H9 (cell line): ENCODE results near the gene PLCB1. TPM values are rescaled to one million over a fixed set of nuclear protein-coding genes. Genes with fewer than 3 reads are reported as not detected.

ENCODE experiments used
- DNase-seq: peaks from one replicate; pipeline ENCODE4 v3.0.0-alpha.2; 2017
- H2AFZ ChIP-seq: one replicate; pipeline ENCODE4 v1.6.1; 2013; ENCODE audit warnings: mild to moderate bottlenecking, low read length, control low read depth, moderate library complexity
- H2AK5ac ChIP-seq: 2 replicates; pipeline ENCODE4 v1.6.1; 2013; ENCODE audit warnings: low read length, control low read depth, mixed read lengths; ENCODE audit not compliant: insufficient read length
- H2BK120ac ChIP-seq: one replicate; pipeline ENCODE4 v1.6.1; 2013; ENCODE audit warnings: low read depth, mild to moderate bottlenecking, low read length, control low read depth, inconsistent platforms; ENCODE audit not compliant: poor library complexity, severe bottlenecking
- H2BK12ac ChIP-seq: 2 replicates; pipeline ENCODE4 v1.6.1; 2013; ENCODE audit warnings: low read length, control low read depth, mixed read lengths, low read depth; ENCODE audit not compliant: insufficient read length
- H2BK15ac ChIP-seq: 2 replicates; pipeline ENCODE4 v1.6.1; 2013; ENCODE audit warnings: low read depth, low read length, control low read depth
- H2BK20ac ChIP-seq: one replicate; pipeline ENCODE4 v1.6.1; 2013; ENCODE audit warnings: low read depth, mild to moderate bottlenecking, low read length, control low read depth, inconsistent platforms; ENCODE audit not compliant: poor library complexity, severe bottlenecking
- H2BK5ac ChIP-seq: 2 replicates; pipeline ENCODE4 v1.6.1; 2013; ENCODE audit warnings: low read length, control low read depth, mixed read lengths; ENCODE audit not compliant: insufficient read length
- H3K14ac ChIP-seq: 2 replicates; pipeline ENCODE4 v1.6.1; 2013; ENCODE audit warnings: low read length, control low read depth; ENCODE audit not compliant: insufficient read depth
- H3K18ac ChIP-seq: 2 replicates; pipeline ENCODE4 v1.6.1; 2013; ENCODE audit warnings: low read depth, mild to moderate bottlenecking, mixed read lengths, low read length, control low read depth; ENCODE audit not compliant: insufficient read length
- H3K23ac ChIP-seq: 2 replicates; pipeline ENCODE4 v1.6.1; 2013; ENCODE audit warnings: low read length, control low read depth, mixed read lengths, low read depth; ENCODE audit not compliant: insufficient read length
- H3K23me2 ChIP-seq: 2 replicates; pipeline ENCODE4 v1.6.1; 2013; ENCODE audit warnings: low read depth, mild to moderate bottlenecking, mixed read lengths, low read length, control low read depth; ENCODE audit not compliant: insufficient read length, poor library complexity, severe bottlenecking
- H3K27ac ChIP-seq: 2 replicates; pipeline ENCODE4 v1.5.1; 2013; ENCODE audit warnings: low read length, control low read depth, mixed read lengths, low read depth; ENCODE audit not compliant: insufficient read length
- H3K27me3 ChIP-seq: 2 replicates; pipeline ENCODE4 v1.6.1; 2013; ENCODE audit warnings: low read length, control low read depth, inconsistent platforms; ENCODE audit not compliant: insufficient read depth
- H3K4ac ChIP-seq: 2 replicates; pipeline ENCODE4 v1.6.1; 2013; ENCODE audit warnings: low read depth, mild to moderate bottlenecking, control low read depth, inconsistent platforms, low read length, moderate library complexity
- H3K4me1 ChIP-seq: 2 replicates; pipeline ENCODE4 v1.6.1; 2013; ENCODE audit warnings: low read length, control low read depth, inconsistent platforms; ENCODE audit not compliant: insufficient read depth
- H3K4me2 ChIP-seq: 2 replicates; pipeline ENCODE4 v1.6.1; 2013; ENCODE audit warnings: low read length, control low read depth, mixed read lengths; ENCODE audit not compliant: insufficient read length, insufficient read depth
- H3K56ac ChIP-seq: 2 replicates; pipeline ENCODE4 v1.6.1; 2013; ENCODE audit warnings: low read depth, mild to moderate bottlenecking, mixed read lengths, low read length, control low read depth; ENCODE audit not compliant: insufficient read length
- H3K79me1 ChIP-seq: 2 replicates; pipeline ENCODE4 v1.6.1; 2013; ENCODE audit warnings: low read depth, mild to moderate bottlenecking, moderate library complexity, low read length, control low read depth, inconsistent platforms; ENCODE audit not compliant: insufficient read depth, poor library complexity, severe bottlenecking
- H3K79me2 ChIP-seq: 2 replicates; pipeline ENCODE4 v1.6.1; 2013; ENCODE audit warnings: low read length, control low read depth, inconsistent platforms; ENCODE audit not compliant: insufficient read depth
- H3K9ac ChIP-seq: 2 replicates; pipeline ENCODE4 v1.6.1; 2013; ENCODE audit warnings: low read length, control low read depth, mixed read lengths; ENCODE audit not compliant: insufficient read length; ENCODE audit errors: extremely low read depth
- H3K9me3 ChIP-seq: one replicate; pipeline ENCODE4 v1.6.1; 2013; ENCODE audit warnings: low read depth, low read length, inconsistent platforms; ENCODE audit not compliant: control insufficient read depth
- H3T11ph ChIP-seq: one replicate; pipeline ENCODE4 v1.6.1; 2013; ENCODE audit warnings: mild to moderate bottlenecking, low read length, control low read depth, inconsistent platforms
- H4K20me1 ChIP-seq: one replicate; pipeline ENCODE4 v1.6.1; 2013; ENCODE audit not compliant: control insufficient read depth, insufficient read length, insufficient read depth
- H4K5ac ChIP-seq: 2 replicates; pipeline ENCODE4 v1.6.1; 2013; ENCODE audit warnings: low read depth, mild to moderate bottlenecking, mixed read lengths, low read length, control low read depth; ENCODE audit not compliant: insufficient read length
- H4K8ac ChIP-seq: replicated peaks from 2 replicates; pipeline ENCODE4 v1.6.1; 2013; ENCODE audit warnings: low read length, control low read depth, mixed read lengths, low read depth; ENCODE audit not compliant: insufficient read length
- H4K91ac ChIP-seq: 2 replicates; pipeline ENCODE4 v1.6.1; 2013; ENCODE audit warnings: low read depth, mild to moderate bottlenecking, moderate library complexity, mixed read lengths, low read length, control low read depth; ENCODE audit not compliant: insufficient read length
- H3K27ac Mint-ChIP-seq, 3 experiments: 2 replicates in 2 of 3; 3 replicates in 1 of 3; pipeline ENCODE4 v1.8.0; 2020 to 2021; ENCODE audit warnings: mixed read lengths in 3 of 3, mild to moderate bottlenecking in 1 of 3, moderate library complexity in 1 of 3
- H3K27me3 Mint-ChIP-seq: 2 replicates; pipeline ENCODE4 v1.8.0; 2021; ENCODE audit warnings: low read depth, mild to moderate bottlenecking, moderate library complexity, mixed read lengths
- H3K36me3 Mint-ChIP-seq, 3 experiments: 2 replicates in 2 of 3; 3 replicates in 1 of 3; pipeline ENCODE4 v1.8.0; 2020 to 2021; ENCODE audit warnings: low read depth in 3 of 3, mixed read lengths in 3 of 3; ENCODE audit not compliant: insufficient read depth in 1 of 3
- H3K4me1 Mint-ChIP-seq, 2 experiments: 2 replicates each; pipeline ENCODE4 v1.8.0; 2020; ENCODE audit warnings: mixed read lengths in 2 of 2
- H3K4me3 Mint-ChIP-seq, 2 experiments: 2 replicates in 1 of 2; 3 replicates in 1 of 2; pipeline ENCODE4 v1.8.0; 2020 to 2021; ENCODE audit warnings: mild to moderate bottlenecking in 2 of 2, mixed read lengths in 2 of 2, moderate library complexity in 1 of 2
- H3K9me3 Mint-ChIP-seq, 2 experiments: 2 replicates in 1 of 2; 3 replicates in 1 of 2; pipeline ENCODE4 v1.8.0; 2020; ENCODE audit warnings: mild to moderate bottlenecking in 2 of 2, mixed read lengths in 2 of 2, moderate library complexity in 1 of 2
- WGBS: extraction: QIAGEN DNeasy Blood & Tissue Kit; methylation state at CpG from one replicate; pipeline ENCODE4 v1.1.7; 2013; ENCODE audit warnings: missing lambda C conversion rate, low lambda C conversion rate, mixed read lengths; ENCODE audit not compliant: insufficient read length; ENCODE audit errors: extremely low coverage; 5-methylcytosine and 5-hydroxymethylcytosine counted together
- total RNA-seq: library from RNA; stranded (reverse); gene quantifications from 2 replicates; pipeline ENCODE4 v1.2.1, GENCODE V29; 2021
- TF ChIP-seq, protein P1 (sequence below): fragments of 200-600 bp; sonication (generic); conservative IDR thresholded peaks from 3 replicates; pipeline ENCODE4 v1.8.0; 2021; ENCODE audit warnings: antibody characterized with exemption, mild to moderate bottlenecking

The PLCB1 gene
- total RNA-seq, 1 experiment from 2014 or later: 11.5 TPM

DNA sequence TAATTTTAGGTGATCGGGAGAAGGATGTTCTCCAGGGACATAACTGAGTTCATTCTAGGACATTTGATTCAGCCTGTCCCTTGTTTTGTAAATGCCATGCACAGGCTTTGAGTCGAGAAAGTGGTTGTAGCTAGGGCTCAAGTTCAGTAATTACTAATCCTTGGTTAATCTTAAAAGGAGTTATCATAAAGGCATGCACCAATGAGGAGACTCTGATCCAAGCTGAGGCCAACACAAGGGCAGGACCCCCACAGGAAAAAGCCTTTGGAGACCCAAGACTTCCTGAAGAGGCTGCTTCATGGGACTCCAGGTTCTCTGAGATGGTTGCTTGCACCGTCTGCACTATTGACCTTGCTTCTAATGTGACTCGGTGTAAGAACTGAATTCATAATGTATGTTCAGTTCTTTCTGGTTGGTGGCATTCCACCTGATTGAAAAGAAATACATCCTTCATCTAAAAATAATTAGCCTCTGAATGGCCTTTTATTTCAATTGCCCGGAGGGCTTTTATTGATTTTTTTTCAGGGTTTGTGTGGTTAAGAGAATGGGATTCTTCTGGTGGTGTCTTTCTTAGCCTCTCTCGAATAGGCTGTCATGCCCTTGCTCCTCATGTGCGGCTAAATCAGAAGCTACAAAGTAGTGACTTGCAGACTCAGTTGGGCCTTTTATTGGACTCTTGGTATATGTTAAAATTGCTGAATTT is 735.1 kb downstream of the PLCB1 start:
- Histone ChIP-seq H3K4me2 (no peak overlapping the region), H4K20me1 (no peaks in the 10 kb centered on the region), H3K9me3 (no peaks in the 10 kb centered on the region), H2BK20ac (no peak overlapping the region), H3K56ac (no peak overlapping the region), H3K4me1 (peaks cover 4% of the 10 kb centered on the region; the same call in 1 of the 2 replicates), H3K23me2 (no peaks in the 10 kb centered on the region), H2BK5ac (no peak overlapping the region), H3K79me1 (no peaks in the 10 kb centered on the region), H3K14ac (no peak overlapping the region), H3T11ph (no peak overlapping the region), H3K9ac (no peak overlapping the region), H4K5ac (no peak overlapping the region), H3K4ac (no peak overlapping the region), H4K8ac (no peak overlapping the region), H3K18ac (no peak overlapping the region), H2BK12ac (no peak overlapping the region), H2BK120ac (no peak overlapping the region), H2BK15ac (no peak overlapping the region), H2AFZ (no peak overlapping the region), H3K27me3 (no peaks in the 10 kb centered on the region), H2AK5ac (no peak overlapping the region), H3K79me2 (no peaks in the 10 kb centered on the region), H4K91ac (no peak overlapping the region), H3K23ac (no peak overlapping the region), H3K27ac (no peak overlapping the region)
- H3K9me3 Mint-ChIP-seq: no peaks in the 10 kb centered on the region
- H3K27ac Mint-ChIP-seq: no peak overlapping the region
- H3K27me3 Mint-ChIP-seq: no peaks in the 10 kb centered on the region
- no CpG with 5 or more reads among the region's 7 CpGs for WGBS
- H3K36me3 Mint-ChIP-seq: no peaks in the 10 kb centered on the region
- H3K4me3 Mint-ChIP-seq: no peak overlapping the region
- H3K4me1 Mint-ChIP-seq: peaks cover 15 to 21% of the 10 kb centered on the region in 2 experiments
- TF ChIP-seq, protein P1, sequence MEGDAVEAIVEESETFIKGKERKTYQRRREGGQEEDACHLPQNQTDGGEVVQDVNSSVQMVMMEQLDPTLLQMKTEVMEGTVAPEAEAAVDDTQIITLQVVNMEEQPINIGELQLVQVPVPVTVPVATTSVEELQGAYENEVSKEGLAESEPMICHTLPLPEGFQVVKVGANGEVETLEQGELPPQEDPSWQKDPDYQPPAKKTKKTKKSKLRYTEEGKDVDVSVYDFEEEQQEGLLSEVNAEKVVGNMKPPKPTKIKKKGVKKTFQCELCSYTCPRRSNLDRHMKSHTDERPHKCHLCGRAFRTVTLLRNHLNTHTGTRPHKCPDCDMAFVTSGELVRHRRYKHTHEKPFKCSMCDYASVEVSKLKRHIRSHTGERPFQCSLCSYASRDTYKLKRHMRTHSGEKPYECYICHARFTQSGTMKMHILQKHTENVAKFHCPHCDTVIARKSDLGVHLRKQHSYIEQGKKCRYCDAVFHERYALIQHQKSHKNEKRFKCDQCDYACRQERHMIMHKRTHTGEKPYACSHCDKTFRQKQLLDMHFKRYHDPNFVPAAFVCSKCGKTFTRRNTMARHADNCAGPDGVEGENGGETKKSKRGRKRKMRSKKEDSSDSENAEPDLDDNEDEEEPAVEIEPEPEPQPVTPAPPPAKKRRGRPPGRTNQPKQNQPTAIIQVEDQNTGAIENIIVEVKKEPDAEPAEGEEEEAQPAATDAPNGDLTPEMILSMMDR: no peak
- DNase-seq: no peak
